Skeletal muscle satellite cell (primary cell): Measurements from ENCODE around the gene CLEC4G.

Experiments used
- H3K27me3 ChIP-seq: 2 replicates; pipeline ENCODE4 v1.7.0; 2013; ENCODE audit warnings: low read length; ENCODE audit not compliant: control insufficient read depth, insufficient read depth
- H3K36me3 ChIP-seq: 2 replicates; pipeline ENCODE4 v1.7.0; 2013; ENCODE audit warnings: mild to moderate bottlenecking, control low read depth, low read length; ENCODE audit not compliant: insufficient read depth
- H3K4me1 ChIP-seq: 2 replicates; pipeline ENCODE4 v1.7.0; 2013; ENCODE audit warnings: low read length; ENCODE audit not compliant: control insufficient read depth, insufficient read depth
- H3K4me2 ChIP-seq: 2 replicates; pipeline ENCODE4 v1.7.0; 2013; ENCODE audit warnings: mild to moderate bottlenecking, low read length
- H3K4me3 ChIP-seq: 2 replicates; pipeline ENCODE4 v1.7.0; 2013; ENCODE audit warnings: low read length
- H3K9ac ChIP-seq: 2 replicates; pipeline ENCODE4 v1.7.0; 2013; ENCODE audit warnings: mild to moderate bottlenecking, low read depth, low read length, moderate library complexity
- H3K9me3 ChIP-seq: replicated peaks from 2 replicates; pipeline ENCODE4 v1.7.0; 2013; ENCODE audit warnings: mild to moderate bottlenecking, control low read depth, low read length

CLEC4G gene

GRCh38 chr19:7744871-7745650 is 13.2 kb upstream of the CLEC4G start:
- Histone ChIP-seq H3K4me3 (no peak overlapping the region), H3K9ac (no peak overlapping the region), H3K27me3 (peaks cover 7% of the 10 kb centered on the region), H3K36me3 (no peaks in the 10 kb centered on the region), H3K4me1 (no peaks in the 10 kb centered on the region), H3K4me2 (no peak overlapping the region), H3K9me3 (no peaks in the 10 kb centered on the region)

DNA sequence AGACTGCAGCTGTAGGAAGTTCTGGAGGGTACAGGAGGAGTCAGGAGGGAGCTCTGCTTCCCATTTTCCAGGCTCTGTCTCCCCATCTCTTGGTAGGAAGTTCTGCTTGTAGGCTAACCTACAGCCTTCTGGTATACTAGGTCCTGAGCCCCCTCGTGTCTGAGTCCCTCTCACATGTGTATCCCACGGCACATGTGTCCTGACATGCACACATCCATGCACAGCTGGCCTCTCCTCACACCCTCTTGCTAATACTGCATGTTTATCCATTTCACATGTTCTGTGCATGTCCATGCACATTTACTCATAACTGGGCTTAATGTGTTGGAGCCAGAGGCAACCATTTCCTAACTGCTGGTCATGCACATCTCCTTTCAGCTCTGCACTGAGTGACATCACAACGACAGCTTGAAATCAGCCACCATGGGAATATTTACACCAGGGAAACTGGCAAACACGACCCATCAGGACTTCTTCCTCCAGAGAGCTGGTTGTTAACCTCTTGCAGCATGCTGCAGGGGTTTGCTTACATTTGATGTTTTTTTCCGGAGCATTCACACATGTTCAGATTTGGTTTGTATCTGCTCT is 12.4 kb upstream of the CLEC4G start:
- no peaks in the 10 kb centered on the region for H3K9me3 ChIP-seq
- no peak overlapping the region for H3K4me3 ChIP-seq
- H3K9ac ChIP-seq = no peak overlapping the region
- H3K27me3 ChIP-seq = peaks cover 7% of the 10 kb centered on the region
- H3K36me3 ChIP-seq = no peaks in the 10 kb centered on the region
- no peaks in the 10 kb centered on the region for H3K4me1 ChIP-seq
- no peak overlapping the region for H3K4me2 ChIP-seq

GRCh38 chr19:7743425-7743841 is 11.5 kb upstream of the CLEC4G start:
- Histone ChIP-seq H3K27me3 (peaks cover 7% of the 10 kb centered on the region), H3K4me3 (no peak overlapping the region), H3K4me2 (no peak overlapping the region), H3K36me3 (no peaks in the 10 kb centered on the region), H3K4me1 (no peaks in the 10 kb centered on the region), H3K9me3 (no peaks in the 10 kb centered on the region), H3K9ac (no peak overlapping the region)

GRCh38 chr19:7742991-7743390 is 11.1 kb upstream of the CLEC4G start:
- Histone ChIP-seq H3K9ac (no peak overlapping the region), H3K4me1 (no peaks in the 10 kb centered on the region), H3K4me2 (no peak overlapping the region), H3K27me3 (peaks cover 7% of the 10 kb centered on the region), H3K36me3 (no peaks in the 10 kb centered on the region), H3K4me3 (no peak overlapping the region), H3K9me3 (no peaks in the 10 kb centered on the region)

GRCh38 chr19:7742575-7742974 is 10.7 kb upstream of the CLEC4G start:
- Histone ChIP-seq H3K4me2 (no peak overlapping the region), H3K4me3 (no peak overlapping the region), H3K9me3 (no peaks in the 10 kb centered on the region), H3K4me1 (no peaks in the 10 kb centered on the region), H3K36me3 (no peaks in the 10 kb centered on the region), H3K9ac (no peak overlapping the region), H3K27me3 (peaks cover 7% of the 10 kb centered on the region)

DNA sequence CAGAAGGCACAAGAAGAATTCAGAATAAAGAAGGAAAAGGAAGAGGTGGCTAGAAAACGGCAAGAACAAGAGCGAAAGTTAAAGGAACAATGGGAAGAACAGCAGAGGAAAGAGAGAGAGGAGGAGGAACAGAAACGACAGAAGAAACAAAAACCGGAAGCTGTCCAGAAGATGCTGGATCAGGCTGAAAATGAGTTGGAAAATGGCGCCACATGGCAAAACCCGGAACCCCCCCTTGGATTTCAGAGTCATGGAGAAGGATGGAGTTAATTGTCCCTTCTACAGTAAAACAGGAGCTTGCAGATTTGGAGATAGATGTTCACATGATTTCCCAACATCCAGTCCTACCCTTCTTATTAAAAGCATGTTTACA is 8.8 kb upstream of the CLEC4G start:
- H3K4me3 ChIP-seq = no peak overlapping the region
- H3K9me3 ChIP-seq = no peaks in the 10 kb centered on the region
- H3K4me2 ChIP-seq = no peak overlapping the region
- H3K36me3 ChIP-seq = no peaks in the 10 kb centered on the region
- peaks cover 11% of the 10 kb centered on the region for H3K27me3 ChIP-seq
- H3K9ac ChIP-seq = no peak overlapping the region
- H3K4me1 ChIP-seq = no peaks in the 10 kb centered on the region

GRCh38 chr19:7739801-7740681 is 8.1 kb upstream of the CLEC4G start:
- H3K4me2 ChIP-seq = no peak overlapping the region
- H3K9me3 ChIP-seq = no peaks in the 10 kb centered on the region
- H3K9ac ChIP-seq = no peak overlapping the region
- H3K36me3 ChIP-seq = no peaks in the 10 kb centered on the region
- no peak overlapping the region for H3K4me3 ChIP-seq
- no peaks in the 10 kb centered on the region for H3K4me1 ChIP-seq
- H3K27me3 ChIP-seq = peaks cover 12% of the 10 kb centered on the region

- no peak overlapping the region for H3K4me2 ChIP-seq
- H3K9me3 ChIP-seq = no peaks in the 10 kb centered on the region
Observed at GRCh38 chr19:7739211-7739755, 7.4 kb upstream of the CLEC4G start.

GRCh38 chr19:7738023-7738422 is 6.1 kb upstream of the CLEC4G start:
- Histone ChIP-seq H3K4me2 (no peak overlapping the region), H3K27me3 (peaks cover 13% of the 10 kb centered on the region), H3K4me1 (no peaks in the 10 kb centered on the region), H3K36me3 (no peaks in the 10 kb centered on the region), H3K4me3 (no peak overlapping the region), H3K9me3 (no peaks in the 10 kb centered on the region), H3K9ac (no peak overlapping the region)

More at GRCh38 chr19:7739211-7739755, 7.4 kb upstream of the CLEC4G start:
- H3K4me3 ChIP-seq = no peak overlapping the region
- H3K4me1 ChIP-seq = no peaks in the 10 kb centered on the region
- peaks cover 13% of the 10 kb centered on the region for H3K27me3 ChIP-seq
- no peaks in the 10 kb centered on the region for H3K36me3 ChIP-seq
- no peak overlapping the region for H3K9ac ChIP-seq

- Histone ChIP-seq H3K4me2 (no peak overlapping the region), H3K9ac (no peak overlapping the region), H3K27me3 (peaks cover 15% of the 10 kb centered on the region), H3K36me3 (no peaks in the 10 kb centered on the region), H3K4me1 (no peaks in the 10 kb centered on the region), H3K4me3 (no peak overlapping the region), H3K9me3 (no peaks in the 10 kb centered on the region)
Observed at GRCh38 chr19:7737215-7737614, 5.3 kb upstream of the CLEC4G start.

- Histone ChIP-seq H3K4me1 (no peaks in the 10 kb centered on the region), H3K9me3 (no peaks in the 10 kb centered on the region), H3K4me3 (no peak overlapping the region), H3K27me3 (peaks cover 24% of the 10 kb centered on the region), H3K4me2 (no peak overlapping the region), H3K36me3 (no peaks in the 10 kb centered on the region), H3K9ac (no peak overlapping the region)
Observed at GRCh38 chr19:7736148-7736547, 4.2 kb upstream of the CLEC4G start.
